Putamen (tissue), 1 donor: Measurements from ENCODE around the gene ANG.
A peak's percentile ranks its signal among the peaks of the same experiment; 100 is the strongest.
"Not testable (repeated sequence)": the region's sequence is repeated elsewhere in the genome, so short reads cannot be mapped to it uniquely, and the experiment has no call there.

ENCODE experiments used
- DNase-seq: peaks from one replicate; pipeline ENCODE4 v3.0.0-alpha.2; 2016; ENCODE audit warnings: low spot score

The ANG gene

DNA sequence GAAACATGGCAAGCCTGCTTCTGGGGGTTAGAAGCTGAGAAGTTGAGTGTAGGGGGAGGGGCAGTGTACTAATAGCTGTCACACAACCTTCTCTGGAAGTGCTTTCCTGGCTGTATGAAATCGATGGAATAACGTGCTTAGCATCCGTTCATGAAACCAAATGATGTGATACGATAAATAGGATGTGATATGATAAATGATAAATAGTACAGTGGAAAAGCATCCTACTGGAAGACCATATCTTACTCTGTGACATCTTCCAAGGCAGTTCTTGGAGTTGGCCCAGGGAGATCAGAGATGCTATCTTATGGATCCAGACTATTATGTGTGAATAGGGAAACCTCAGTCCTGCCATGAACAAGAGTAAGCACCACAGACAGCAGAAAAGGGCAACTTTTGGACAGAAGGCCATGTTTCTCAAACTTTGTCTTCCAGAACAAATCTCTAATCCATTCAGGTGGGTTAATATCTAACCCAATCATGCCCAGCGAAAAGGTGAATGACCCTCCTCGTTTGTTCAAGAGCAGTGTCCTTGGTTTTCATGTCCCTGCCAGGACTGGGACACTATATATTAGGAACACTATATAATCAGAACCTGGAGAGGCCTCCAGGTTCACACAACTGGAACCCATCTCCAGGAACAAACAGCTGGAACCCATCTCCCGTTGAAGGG, at the start of gene ANG:
Gene ANG, plus strand, starts transcription at position 598 of the 673 bp plus-strand sequence. CDS start 4,801 bp downstream, outside the sequence.
- no peak for DNase-seq

DNA sequence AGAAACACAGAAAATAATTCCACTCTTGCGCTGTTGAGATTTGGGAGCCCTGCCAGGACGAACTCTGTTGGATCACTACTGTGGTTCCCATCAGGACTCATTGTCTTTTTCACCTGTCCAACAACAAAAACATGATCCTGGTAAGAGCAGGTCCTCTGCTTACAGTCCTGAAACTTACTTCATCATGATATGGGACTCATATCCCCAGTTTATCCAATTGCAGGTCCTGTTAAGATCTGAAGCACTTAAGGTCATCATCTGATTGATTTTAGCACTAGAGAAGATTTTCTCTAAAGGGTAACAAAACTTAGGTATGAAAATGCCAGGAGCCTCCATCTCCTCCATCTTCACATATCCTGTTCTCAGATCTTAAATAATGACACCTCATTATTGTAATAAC, 47.0 kb upstream of the ANG start, which contains the start of gene OR6S1:
Gene OR6S1, minus strand, starts transcription at position 101 of the 400 bp plus-strand sequence. Its CDS starts 0 bp downstream, at position 101.
- no peak for DNase-seq

DNA sequence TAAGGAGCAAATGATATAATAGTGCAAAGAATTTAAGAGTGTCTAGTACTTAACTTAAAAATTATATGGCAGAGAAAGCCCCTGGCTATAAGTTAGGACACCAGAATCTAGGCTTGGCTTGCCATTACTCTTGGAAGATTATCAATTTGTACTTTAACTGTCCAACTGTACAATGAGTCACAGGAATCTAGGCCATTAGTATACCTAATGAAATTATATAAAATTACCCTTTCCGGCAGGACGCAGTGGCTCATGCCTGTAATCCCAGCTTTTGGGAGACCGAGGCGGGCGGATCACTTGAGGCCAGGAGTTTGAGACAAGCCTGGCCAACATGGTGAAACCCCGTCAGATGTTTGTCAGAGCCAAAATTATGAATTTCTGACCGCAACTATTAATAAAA, 46.4 kb upstream of the ANG start:
- DNase-seq, result no peak

DNA sequence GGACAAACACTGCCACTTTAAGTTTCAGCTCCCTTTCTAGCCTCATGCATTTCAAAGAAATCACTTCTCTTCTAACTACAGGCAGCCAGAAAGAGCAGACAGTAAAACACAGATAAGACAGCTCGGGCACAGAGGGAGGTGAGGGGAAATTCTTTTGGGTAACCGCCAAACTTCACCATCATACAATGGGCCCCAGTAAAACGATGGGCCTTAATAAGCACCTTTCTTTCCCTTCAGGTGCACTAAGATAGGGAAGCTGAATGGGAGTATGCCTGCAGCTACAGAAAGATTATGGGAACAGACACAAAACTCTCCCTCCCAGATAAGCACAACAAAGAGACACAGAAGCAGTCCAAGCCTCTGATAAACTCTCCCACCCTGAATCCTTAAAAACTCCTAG, 45.8 kb upstream of the ANG start:
- DNase-seq, result not testable (repeated sequence)

DNA sequence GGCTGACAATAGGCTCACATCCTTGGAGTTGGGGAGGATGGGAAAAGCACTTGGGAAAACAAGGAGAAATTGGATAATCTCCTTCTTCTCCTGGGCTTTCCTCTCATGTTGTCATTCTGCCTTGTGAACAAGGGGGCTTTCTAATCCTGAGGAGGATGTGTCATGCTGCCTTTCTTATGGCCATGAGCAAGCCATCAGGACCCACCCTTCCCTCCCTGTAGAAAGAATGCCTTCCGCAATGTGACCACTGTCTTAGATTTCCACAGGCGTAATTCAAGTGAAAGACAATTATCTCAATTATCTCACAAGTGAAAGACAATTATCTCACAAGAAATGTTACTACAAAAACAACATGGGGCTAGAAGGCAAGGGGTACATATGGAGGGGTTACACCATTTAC, 44.0 kb upstream of the ANG start:
- DNase-seq, result no peak

DNA sequence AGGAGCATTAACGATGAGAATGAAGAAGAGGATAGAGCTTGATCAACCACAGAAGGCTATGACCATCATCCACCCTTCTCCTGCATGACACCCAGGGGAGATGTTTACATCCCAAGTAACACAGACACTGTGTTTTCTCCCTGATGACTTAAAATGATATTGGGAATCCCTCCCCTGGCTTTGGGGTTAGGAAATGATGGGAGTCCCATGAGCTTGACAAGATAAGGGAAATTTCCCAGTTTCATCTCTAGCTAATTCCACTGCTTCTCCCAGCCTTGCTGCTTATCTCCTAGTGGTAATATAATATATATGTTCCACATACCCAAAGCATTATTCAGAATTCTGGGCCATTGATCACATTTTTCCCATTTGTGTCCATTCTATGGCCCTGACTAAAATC, 43.1 kb upstream of the ANG start:
- no peak for DNase-seq

DNA sequence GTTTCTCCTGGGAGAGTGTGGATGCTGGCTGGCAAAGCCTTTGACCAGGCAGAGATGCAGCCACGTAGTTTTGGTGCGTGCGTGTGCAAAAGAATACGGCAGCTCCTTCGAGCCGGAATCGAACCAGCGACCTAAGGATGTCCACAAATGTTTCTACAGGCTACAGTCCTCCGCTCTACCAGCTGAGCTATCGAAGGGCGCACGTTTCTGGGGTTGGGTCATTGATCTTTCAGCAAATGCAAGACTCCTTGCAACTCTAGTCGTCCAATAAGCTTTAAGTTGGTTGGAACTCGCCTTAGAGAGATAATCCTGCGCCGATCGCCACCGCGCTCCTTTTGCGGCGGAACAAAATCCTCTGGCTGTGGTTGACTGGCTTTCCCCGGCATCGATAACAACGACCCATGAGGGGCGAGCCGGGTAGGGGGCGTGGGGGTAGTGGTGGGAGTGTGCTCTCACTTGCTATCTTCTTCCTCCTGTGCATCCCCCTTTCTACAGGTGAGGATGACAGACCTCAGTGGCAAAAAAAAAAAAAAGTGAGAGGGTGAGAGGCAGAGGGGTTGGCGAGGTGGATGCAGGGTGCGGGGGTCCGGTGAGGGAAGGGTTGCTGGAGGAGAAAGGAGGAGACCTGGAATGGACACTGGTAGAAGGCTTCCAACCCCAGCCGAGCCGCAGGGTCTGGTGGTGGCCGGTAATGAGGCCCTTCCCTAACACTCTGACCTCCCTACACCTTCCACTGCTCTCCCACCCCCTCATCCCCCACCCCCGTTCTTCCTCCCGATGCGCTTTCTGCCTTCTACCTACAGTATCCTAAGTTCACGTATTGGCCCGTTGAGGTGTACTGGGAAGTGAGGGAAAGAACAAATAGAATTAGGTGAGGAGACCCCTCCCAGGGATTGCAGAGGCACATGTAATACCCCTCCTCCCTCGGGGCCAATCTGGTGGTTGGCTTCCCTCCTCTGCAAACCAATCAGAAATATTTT, 35.3 kb upstream of the ANG start:
- no peak for DNase-seq

DNA sequence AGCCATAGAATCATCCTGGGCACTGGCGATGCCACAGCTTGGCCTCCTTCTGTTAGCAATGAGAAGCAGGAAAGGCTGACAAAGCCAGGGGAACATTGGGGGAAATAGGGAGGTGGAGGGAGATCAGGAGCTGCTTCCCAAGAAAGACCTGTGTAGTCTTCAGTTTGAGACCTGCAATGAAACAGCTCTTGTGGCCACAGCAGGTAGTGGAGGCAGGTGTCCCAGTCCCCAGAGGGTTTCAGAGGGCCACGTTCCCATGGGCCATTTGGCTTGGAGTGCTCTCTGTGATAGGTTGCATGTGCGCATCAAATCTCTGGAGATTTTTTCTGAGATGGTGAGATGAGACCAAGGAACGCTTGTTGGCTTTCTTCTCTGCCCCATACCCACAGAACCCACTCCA, 32.7 kb upstream of the ANG start:
- DNase-seq, result no peak

DNA sequence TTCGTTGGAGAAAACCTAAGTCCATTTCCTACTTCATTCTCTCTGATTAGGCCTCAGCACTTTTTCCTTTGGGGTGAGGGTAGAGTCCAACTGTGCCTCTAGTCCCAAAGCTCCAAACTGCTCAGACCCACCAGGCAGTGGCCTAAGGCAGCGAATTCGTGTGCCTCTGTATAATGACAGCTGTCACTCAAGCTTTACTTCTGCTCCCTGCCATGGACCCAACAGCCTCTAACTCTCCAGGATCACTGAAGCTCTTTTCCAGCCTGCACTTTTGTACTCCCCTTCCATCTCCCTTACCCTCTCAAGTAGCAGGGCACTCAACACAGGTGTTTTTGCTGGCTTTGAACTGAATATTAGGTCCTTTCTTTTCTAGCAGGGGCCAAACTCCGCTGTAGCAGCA, 32.3 kb upstream of the ANG start:
- DNase-seq, result no peak

DNA sequence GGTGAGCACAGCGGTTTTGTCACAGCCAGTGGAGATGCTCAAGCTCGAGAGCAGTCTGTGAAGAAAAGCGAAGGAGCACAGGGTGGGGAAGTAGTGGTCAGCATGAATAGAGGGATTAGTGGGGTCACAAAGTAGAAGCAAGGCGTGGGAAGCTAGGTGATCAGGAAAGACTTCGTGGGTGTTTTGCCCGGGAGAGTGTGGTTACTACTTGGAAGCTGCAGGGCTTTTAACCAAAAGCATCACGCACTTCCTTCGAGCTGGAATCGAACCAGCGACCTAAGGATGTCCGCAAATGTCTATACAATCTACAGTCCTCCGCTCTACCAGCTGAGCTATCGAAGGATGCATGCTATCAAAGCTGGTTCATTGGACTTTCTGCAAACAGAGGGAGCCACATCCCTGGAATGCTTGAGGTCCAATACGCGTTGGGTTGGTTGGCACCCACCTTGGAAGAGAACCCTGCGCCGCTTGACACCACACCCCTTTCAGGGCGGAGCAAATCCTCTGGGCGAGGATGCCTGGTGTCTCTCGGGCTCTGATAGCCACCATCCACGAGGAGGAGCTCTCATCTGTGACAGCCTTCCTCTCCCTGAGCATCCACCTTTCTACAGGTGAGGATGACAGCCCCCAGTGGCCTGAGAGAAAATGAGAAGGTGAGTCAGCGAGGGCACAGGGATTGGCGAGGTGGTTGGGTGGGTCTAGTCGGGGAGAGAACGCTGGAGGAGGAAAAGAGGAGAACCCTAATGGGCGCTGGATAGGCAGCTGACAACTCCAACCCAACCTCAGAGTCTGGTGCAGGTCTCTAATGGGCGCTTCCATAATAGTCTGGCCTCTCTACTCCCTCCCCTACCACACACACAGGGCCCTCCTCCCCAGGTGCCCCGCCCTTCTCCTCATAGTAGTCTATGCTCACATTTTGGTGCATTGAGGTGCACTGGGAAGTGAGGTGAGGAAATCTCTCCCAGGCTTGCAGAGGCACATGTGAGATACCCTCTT, 31.1 kb upstream of the ANG start:
- DNase-seq, result no peak

DNA sequence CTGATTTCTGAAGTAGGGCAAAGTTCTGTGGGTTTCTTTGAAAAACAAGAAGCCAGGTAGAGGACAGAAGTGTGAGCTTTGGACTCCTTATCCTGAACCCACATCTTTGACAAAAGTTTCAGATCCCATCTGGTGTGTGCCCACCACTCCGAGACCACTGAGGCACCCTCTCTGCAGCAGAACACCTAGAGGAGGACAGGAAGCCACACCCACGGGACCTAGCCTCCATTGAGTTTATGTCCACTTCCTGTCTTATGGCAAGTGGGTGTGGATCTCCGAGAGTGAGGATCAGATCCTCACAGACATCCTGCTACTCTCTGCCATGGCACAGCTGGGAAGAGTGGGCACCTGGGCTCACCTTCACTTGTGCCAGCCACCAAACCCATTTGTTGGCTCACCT, 30.3 kb upstream of the ANG start:
- no peak for DNase-seq

DNA sequence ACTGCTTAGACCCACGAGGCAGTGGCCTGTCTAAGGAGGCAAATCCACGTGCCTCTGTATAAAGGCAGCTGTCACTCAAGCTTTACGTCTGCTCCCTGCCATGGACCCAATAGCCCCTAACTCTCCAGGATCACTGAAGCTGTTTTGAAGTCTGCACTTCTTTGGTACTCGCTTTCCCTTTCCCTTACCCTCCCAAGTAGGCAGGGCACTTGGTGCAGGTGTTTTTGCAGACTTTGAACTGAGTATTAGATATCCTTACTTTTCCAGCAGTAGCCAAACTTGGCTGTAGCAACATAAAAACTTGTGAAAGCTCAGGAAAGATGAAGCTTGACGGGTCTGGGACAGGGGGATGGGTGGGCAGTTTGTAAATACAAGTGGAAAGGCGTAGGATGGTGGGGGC, 29.2 kb upstream of the ANG start:
- no peak for DNase-seq

DNA sequence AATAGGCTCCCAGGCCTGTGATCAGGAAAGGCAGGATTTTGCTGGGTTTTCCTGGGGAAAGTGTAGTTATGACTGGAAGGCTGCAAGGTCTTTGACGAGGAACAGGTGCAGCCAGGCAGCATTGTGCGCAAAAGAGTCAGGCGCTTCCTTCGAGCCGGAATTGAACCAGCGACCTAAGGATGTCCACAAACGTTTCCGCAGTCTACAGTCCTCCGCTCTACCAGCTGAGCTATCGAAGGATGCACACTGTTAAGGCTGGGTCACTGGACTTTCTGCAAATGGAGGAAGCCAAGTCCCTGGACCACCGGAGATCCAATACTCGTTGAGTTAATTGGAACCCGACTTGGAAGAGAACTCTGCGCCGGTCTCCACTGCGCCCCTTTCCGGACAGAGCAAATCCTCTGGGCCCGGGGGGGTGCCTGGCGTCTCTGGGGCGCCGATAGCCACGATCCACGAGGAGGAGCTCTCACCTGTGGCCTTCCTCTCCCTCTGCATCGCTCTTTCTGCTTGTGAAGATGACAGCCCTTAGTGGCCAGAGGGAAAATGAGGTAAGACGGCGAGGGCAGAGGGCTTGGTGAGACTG, 28.7 kb upstream of the ANG start:
- DNase-seq, result no peak

DNA sequence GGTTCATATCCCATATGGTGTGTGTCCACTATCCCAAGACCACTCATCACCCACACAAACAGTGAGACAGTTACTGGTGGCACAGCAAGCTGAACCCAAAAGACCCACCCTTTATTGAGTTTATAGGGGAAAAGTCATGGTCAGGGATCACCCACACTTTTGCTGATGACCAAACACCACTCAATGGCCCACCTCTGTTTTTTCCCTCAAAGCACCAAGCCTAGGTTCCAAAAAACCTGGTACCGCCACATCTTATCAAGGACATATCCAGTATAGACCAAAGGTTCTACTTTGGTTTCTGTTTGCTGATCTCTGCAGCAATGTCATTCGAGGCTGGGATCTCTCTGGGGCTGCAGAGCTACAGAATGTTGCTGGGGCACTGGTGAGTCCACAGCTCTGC, 27.4 kb upstream of the ANG start:
- no peak for DNase-seq

DNA sequence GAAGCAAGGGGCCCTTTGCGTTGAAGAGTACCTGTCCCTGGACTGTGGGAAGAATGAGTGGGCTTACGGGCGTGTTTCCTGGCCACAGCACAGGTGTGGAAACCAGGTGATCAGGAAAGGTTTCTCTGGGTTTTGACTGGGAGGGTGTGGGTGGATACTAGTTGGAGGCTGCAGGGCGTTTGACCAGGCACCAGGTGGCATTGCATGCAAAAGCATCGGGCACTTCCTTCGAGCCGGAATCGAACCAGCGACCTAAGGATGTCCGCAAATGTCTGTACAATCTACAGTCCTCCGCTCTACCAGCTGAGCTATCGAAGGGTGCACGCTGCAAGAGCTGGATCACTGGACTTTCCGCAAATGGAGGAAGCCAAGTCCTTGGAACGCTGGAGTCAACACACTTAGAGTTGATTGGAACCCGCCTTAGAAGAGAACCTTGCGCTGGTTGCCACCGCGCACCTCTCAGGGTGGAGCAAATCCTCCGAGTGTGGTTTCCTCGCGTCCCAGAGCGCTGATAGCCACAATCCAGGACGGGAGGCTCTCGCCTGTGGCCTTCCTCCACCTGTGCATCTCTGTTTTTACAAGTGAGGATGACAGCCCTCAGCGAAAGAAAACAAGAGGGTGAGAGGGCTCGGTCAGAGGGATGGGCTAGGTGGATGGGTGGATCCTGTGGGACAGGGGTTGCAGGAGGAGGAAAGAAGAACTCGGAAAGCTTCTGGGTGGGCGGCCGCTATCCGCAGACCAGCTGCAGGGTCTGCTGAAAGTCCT, 25.4 kb upstream of the ANG start:
- peak; percentile 46 for DNase-seq

DNA sequence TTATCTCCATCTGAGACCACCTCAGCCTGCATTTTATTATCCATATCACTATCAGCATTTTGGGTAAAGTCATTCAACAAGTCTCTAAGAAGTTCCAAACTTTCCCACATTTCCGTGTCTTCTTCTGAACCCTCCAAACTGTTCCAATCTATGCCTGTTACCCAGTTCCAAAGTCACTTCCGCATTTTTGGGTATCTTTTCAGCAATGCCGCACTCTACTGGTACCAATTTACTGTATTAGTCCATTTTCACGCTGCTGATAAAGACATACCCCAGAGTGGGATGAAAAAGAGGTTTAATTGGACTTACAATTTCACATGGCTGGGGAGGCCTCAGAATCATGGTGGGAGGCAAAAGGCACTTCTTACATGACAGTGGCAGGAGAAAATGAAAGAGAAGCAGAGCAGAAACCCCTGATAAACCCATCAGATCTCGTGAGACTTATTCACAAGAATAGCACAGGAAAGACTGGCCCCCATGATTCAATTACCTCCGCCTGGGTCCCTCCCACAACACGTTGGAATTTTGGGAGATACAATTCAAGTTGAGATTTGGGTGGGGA, 22.1 kb upstream of the ANG start:
- DNase-seq, result not testable (repeated sequence)

DNA sequence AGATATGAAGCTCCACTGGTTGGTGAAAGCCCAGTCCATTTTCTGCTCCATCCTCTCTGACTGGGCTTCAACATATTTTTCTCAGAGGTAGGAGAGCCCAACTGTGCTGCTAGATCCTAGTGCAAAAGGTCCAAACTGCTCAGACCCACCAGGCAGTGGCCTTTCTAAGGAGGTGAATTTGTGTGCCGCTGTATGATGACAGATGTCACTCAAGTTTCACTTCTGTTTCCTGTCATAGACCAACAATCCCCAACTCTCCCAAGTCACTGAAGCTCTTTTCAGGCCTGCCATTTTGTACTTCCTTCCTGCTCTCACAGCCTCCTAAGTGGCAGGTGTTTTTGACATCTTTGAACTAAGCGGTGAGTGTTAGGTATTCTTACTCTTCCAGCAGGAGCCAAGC, 20.6 kb upstream of the ANG start:
- no peak for DNase-seq

DNA sequence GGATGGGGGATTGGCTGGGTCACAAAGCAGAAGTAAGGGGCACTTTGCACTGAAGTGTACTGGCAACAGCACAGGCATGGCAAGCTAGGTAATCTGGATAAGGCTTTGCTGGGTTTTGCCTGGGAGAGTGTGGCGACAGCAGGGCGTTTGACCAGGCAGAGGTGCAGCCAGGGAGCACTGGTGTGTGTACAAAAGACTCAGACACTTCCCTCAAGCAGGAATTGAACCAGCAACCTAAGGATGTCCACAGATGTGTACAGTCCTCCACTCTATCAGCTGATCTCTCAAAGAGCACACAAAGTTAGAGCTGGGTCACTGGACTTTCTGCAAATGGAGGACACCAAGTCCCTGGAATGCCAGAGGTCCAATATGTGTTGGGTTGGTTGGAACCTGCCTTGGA, 19.6 kb upstream of the ANG start:
- no peak for DNase-seq

DNA sequence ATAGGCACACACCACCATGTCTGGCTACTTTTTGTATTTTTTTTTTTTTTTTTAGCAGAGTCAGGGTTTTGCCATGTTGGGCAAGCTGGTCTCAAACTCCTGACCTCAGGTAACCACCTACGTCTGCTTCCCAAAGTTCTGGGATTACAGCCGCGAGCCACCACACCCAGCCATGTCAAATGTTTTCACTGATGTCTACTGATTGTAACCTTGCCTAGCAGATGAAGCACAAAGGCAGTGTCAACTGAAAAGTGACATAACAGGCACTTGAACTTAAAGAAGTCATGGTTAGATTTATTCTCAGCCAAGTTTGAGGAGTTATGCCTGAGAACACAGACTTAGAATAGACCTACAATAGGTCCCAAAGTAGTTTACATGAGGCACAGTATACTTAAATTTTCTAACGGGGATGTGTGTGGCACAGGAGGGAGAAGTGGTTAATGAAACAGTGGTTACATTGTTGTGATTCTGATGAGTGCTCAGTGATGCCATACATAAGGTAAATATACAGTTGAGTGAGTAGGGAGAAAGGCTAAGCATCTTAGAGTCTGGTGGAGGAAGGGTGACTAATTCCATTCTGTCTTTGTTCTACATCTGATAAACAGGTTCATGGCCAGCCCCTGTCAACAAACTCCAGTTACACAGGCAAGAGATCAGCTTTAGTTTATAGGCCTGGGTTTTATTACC, 16.8 kb upstream of the ANG start:
- no peak for DNase-seq

DNA sequence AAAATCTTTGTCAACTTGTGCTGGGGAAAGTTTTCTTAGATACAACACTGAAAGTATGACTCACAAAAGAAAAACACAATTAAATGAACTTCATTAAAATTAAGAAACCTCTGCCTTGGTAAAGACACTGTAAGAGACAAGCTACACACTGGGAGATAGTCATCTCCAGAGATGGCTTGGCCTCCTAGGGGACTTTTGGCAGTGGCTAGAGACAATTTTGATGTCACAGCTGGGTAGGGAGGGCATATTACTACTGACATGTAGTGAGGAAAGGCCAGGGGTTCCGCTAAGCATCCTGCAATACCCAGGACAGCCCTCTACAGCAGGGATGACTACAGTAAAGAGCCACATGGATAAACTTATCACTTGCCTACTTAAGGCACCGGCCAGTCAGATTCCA, 12.9 kb upstream of the ANG start:
- DNase-seq, result no peak
